Peyer's patch (tissue), 4 donors: ENCODE measurements around the gene RPA1.

Source experiments
- CTCF ChIP-seq, 6 experiments: fragments of 450-650 bp in 4 of 6; fragments of 200-600 bp in 2 of 6; sonication (generic) in 1 of 6; IDR thresholded peaks; one replicate each; pipeline ENCODE4 v1.5.1; 2017 to 2019; ENCODE audit warnings: antibody characterized with exemption in 6 of 6, mild to moderate bottlenecking in 3 of 6, moderate library complexity in 1 of 6
- POLR2A ChIP-seq, 2 donors: fragments of 450-650 bp; IDR thresholded peaks; one replicate each; pipeline ENCODE4 v1.5.1; 2017; ENCODE audit warnings: antibody characterized with exemption in 2 of 2, mild to moderate bottlenecking in 2 of 2, moderate library complexity in 2 of 2

- TF ChIP-seq CTCF (IDR thresholded peaks at IDR 0.05) = no peak
- TF ChIP-seq POLR2A (IDR thresholded peaks at IDR 0.05) = no peak
Measured at GRCh38 chr17:1807890-1808289, 21.9 kb upstream of the RPA1 start.
